NCI-H1417 treated with DMSO at 0.1 percent for 48 hours (cell line): ENCODE results near the gene CERK.

Experiments
- DNase-seq: peaks from one replicate; lab custom pipeline; 2025; lab: John Stamatoyannopoulos, UW

The CERK gene

GRCh38 chr22:46677323-46678002 is 60.6 kb downstream of the CERK start:
- DNase-seq, result no peak

GRCh38 chr22:46676881-46677280 is 61.2 kb downstream of the CERK start:
- no peak for DNase-seq

- no peak for DNase-seq
Measured at GRCh38 chr22:46676479-46676878, 61.6 kb downstream of the CERK start.

GRCh38 chr22:46675938-46676337 is 62.1 kb downstream of the CERK start:
- no peak for DNase-seq

- DNase-seq, result no peak
Measured at GRCh38 chr22:46675479-46675878, 62.6 kb downstream of the CERK start.

GRCh38 chr22:46674906-46675305 is 63.1 kb downstream of the CERK start:
- DNase-seq, result no peak

GRCh38 chr22:46674367-46674781 is 63.7 kb downstream of the CERK start:
- DNase-seq, result no peak

- DNase-seq, result no peak
Measured at GRCh38 chr22:46673662-46674236, 64.3 kb downstream of the CERK start.

GRCh38 chr22:46673205-46673604 is 64.8 kb downstream of the CERK start:
- DNase-seq, result no peak

GRCh38 chr22:46672731-46673130 is 65.3 kb downstream of the CERK start:
- DNase-seq, result no peak

- no peak for DNase-seq
Measured at GRCh38 chr22:46671824-46672432, 66.1 kb downstream of the CERK start.

- DNase-seq, result no peak
Measured at GRCh38 chr22:46669201-46669600, 68.9 kb downstream of the CERK start.

- DNase-seq, result no peak
Measured at GRCh38 chr22:46668116-46668515, 69.9 kb downstream of the CERK start.

GRCh38 chr22:46667245-46667623 is 70.8 kb downstream of the CERK start:
- DNase-seq, result no peak

GRCh38 chr22:46666577-46667244 is 71.3 kb downstream of the CERK start:
- DNase-seq, result no peak

- DNase-seq, result no peak
Measured at GRCh38 chr22:46665751-46666280, 72.2 kb downstream of the CERK start.

GRCh38 chr22:46665151-46665695 is 72.8 kb downstream of the CERK start:
- DNase-seq, result no peak

GRCh38 chr22:46664301-46664855 is 73.7 kb downstream of the CERK start:
- DNase-seq, result no peak

GRCh38 chr22:46663436-46664100 is 74.5 kb downstream of the CERK start:
- DNase-seq, result no peak

GRCh38 chr22:46663001-46663400 is 75.1 kb downstream of the CERK start:
- no peak for DNase-seq

- no peak for DNase-seq
Measured at GRCh38 chr22:46662226-46662625, 75.8 kb downstream of the CERK start.
